A673 (cell line): ENCODE data around the gene TGM2. TPM values are rescaled to one million over a fixed set of nuclear protein-coding genes. Genes with fewer than 3 reads are reported as not detected.
"Not testable (repeated sequence)": the region's sequence is repeated elsewhere in the genome, so short reads cannot be mapped to it uniquely, and the experiment has no call there.

Source experiments
- BruUV-seq: library from RNA; stranded (reverse); fragments of 400-500 nt; replicated peaks from 2 replicates; lab custom pipeline; 2021; lab: Mats Ljungman, UMichigan
- CTCF ChIA-PET: fragments of 300-600 bp; sonication (Branson Sonifier 250); formaldehyde crosslinking; loops from one replicate; lab custom pipeline; 2022; ENCODE audit warnings: antibody characterized with exemption; lab: Charles Lee
- POLR2A ChIA-PET: fragments of 300-600 bp; sonication (Branson Sonifier 250); formaldehyde crosslinking; loops from one replicate; lab custom pipeline; 2022; ENCODE audit warnings: antibody characterized with exemption; ENCODE audit not compliant: low non-redundant PET; lab: Charles Lee
- DNase-seq: peaks from one replicate; pipeline ENCODE4 v3.0.0-alpha.2; 2015; ENCODE audit warnings: low spot score
- H3K27ac ChIP-seq: fragments of 200-600 bp; sonication (generic); 2 replicates; pipeline ENCODE4 v1.5.1; 2016; ENCODE audit warnings: mixed run types, low read depth, mild to moderate bottlenecking, mixed read lengths, antibody characterized with exemption, low read length; ENCODE audit not compliant: poor library complexity, severe bottlenecking
- H3K27me3 ChIP-seq: fragments of 200-600 bp; sonication (generic); replicated peaks from 2 replicates; pipeline ENCODE4 v1.6.1; 2017; ENCODE audit warnings: mixed run types, low read depth, mild to moderate bottlenecking, mixed read lengths, antibody characterized with exemption, low read length; ENCODE audit not compliant: insufficient read depth, poor library complexity
- H3K36me3 ChIP-seq: fragments of 200-600 bp; sonication (generic); 2 replicates; pipeline ENCODE4 v1.6.1; 2016; ENCODE audit warnings: mixed run types, mild to moderate bottlenecking, mixed read lengths, antibody characterized with exemption, low read length; ENCODE audit not compliant: insufficient read depth, poor library complexity, severe bottlenecking
- H3K4me1 ChIP-seq: fragments of 200-600 bp; sonication (generic); 2 replicates; pipeline ENCODE4 v1.6.1; 2017; ENCODE audit warnings: mixed run types, mild to moderate bottlenecking, mixed read lengths, antibody characterized with exemption, low read length; ENCODE audit not compliant: insufficient read depth, poor library complexity, severe bottlenecking
- H3K4me3 ChIP-seq: fragments of 200-600 bp; sonication (generic); 2 replicates; pipeline ENCODE4 v1.5.1; 2016; ENCODE audit warnings: low read depth, mixed run types, mild to moderate bottlenecking, mixed read lengths, low read length; ENCODE audit not compliant: poor library complexity, severe bottlenecking
- H3K9me3 ChIP-seq: fragments of 200-600 bp; sonication (generic); 2 replicates; pipeline ENCODE4 v1.6.1; 2016; ENCODE audit warnings: mixed run types, low read depth, mild to moderate bottlenecking, mixed read lengths, antibody characterized with exemption, low read length; ENCODE audit not compliant: poor library complexity, severe bottlenecking
- CTCF ChIP-seq: fragments of 300-800, 200-600 bp; sonication (generic); conservative IDR thresholded peaks from 2 replicates; pipeline ENCODE4 v1.5.1; 2017; ENCODE audit warnings: low read depth, mild to moderate bottlenecking, antibody characterized with exemption, low read length, moderate library complexity, mixed read lengths
- EZH2 ChIP-seq: fragments of 200-600 bp; sonication (generic); IDR thresholded peaks from 2 replicates; pipeline ENCODE4 v1.6.1; 2017; ENCODE audit warnings: borderline replicate concordance, low read depth, mild to moderate bottlenecking, mixed read lengths, antibody characterized with exemption, low read length; ENCODE audit not compliant: poor library complexity, severe bottlenecking
- intact Hi-C: fragments of 100-400 bp; cut with micrococcal nuclease; formaldehyde crosslinking; loops from one replicate; pipeline ENCODE4 v1.10.0; 2022; ENCODE audit not compliant: unreplicated experiment
- total RNA-seq: library from RNA; stranded (reverse); gene quantifications from 2 replicates; pipeline ENCODE4 v1.2.3, GENCODE V29; 2021

TGM2 gene
- total RNA-seq, 1 experiment from 2014 or later = 0.43 TPM

DNA sequence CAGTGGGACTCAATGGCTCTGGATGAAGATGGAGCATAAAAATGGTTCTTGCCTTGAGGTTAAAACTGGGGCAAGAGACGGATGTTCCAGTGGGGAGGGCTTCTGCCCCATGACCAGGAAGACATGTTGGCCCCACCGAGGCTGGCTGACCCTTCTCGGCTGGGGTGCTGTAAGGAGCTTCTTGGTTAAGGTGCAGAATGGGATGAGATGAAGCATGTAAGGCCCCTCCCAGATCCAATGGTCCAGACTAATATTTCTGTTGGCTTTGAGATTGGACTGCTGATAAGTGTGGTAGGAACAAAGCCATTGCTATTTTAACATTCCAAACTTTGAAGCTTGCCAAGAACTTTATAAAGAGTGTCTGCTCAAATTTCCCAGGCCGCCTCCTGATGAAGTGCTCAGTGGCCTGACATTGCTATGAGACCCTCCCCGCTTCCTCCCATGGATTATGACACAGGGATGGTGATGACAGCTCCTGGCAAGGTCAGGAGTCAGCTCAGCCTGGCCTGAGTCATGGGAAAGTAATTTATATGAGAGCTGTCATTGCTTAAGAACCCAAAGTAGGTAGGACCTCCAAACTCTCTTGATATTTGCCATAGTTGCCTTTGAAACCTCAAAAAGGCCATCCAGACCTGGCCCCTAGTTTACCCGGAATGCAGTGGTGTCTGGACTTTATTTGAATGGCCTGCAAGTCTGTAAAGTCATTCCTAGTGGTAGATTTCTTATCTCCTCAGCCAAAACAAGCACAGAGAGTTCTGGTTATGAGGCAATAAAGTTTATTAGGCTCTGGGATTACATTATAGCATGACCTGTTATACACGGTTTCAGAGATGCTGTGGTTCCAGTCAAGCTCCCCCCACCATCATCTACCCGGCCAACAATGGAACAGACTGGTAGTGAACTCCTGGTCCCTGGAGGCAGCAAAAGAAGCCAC, 55.2 kb downstream of the TGM2 start:
- ChIA-PET POLR2A (no interaction called here), CTCF (no interaction called here)
- no TSS peak for BruUV-seq
- H3K36me3 ChIP-seq = no peaks in the 10 kb centered on the region
- TF ChIP-seq CTCF (no peak), EZH2 (no peak)
- DNase-seq = no peak
- no peak overlapping the region for H3K27ac ChIP-seq
- no peak overlapping the region for H3K4me3 ChIP-seq
- intact Hi-C loops = no loop called here
- H3K27me3 ChIP-seq = no peaks in the 10 kb centered on the region
- no peaks in the 10 kb centered on the region for H3K4me1 ChIP-seq
- H3K9me3 ChIP-seq = no peaks in the 10 kb centered on the region

DNA sequence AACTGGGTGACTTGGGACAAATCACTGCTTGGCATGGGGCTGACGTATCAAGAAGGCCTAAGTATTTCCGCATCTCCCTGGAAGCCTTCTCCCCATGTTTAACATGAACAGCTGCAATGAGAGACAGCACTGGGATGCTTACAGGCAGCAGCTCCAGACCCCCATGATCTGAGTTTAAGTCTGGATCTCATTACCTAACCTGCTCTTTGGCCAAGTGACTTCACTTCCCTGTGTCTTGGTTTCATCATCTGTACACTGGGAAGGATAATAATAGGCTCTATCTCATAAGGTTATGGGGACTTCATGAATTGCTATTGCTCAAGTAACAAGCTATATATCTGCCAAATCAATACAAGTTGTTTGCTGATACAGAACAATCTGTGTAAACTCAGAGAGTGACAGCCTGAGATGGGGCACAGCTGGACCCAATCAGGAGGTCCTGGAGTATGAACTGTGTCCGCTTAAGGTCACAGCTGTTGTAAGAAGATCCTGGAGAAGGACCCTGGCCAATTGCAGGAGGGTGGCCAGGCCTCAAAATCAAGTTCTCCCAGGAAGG, 56.0 kb downstream of the TGM2 start:
- no peaks in the 10 kb centered on the region for H3K9me3 ChIP-seq
- no peaks in the 10 kb centered on the region for H3K4me1 ChIP-seq
- ChIA-PET POLR2A (no interaction called here), CTCF (no interaction called here)
- intact Hi-C loops = no loop called here
- DNase-seq = no peak
- no peak overlapping the region for H3K4me3 ChIP-seq
- no peaks in the 10 kb centered on the region for H3K27me3 ChIP-seq
- TF ChIP-seq CTCF = no peak
- TF ChIP-seq EZH2 = no peak
- H3K36me3 ChIP-seq = no peaks in the 10 kb centered on the region
- no TSS peak for BruUV-seq
- H3K27ac ChIP-seq = no peak overlapping the region

GRCh38 chr20:38108438-38108985, 56.6 kb downstream of the TGM2 start:
- no peak overlapping the region for H3K27ac ChIP-seq

GRCh38 chr20:38107916-38108315, 57.2 kb downstream of the TGM2 start:
- H3K27ac ChIP-seq, DNase-seq, H3K36me3 ChIP-seq, POLR2A ChIA-PET, H3K4me3 ChIP-seq, H3K9me3 ChIP-seq, intact Hi-C loops, H3K4me1 ChIP-seq, BruUV-seq, CTCF ChIA-PET, H3K27me3 ChIP-seq: not testable (repeated sequence)

More at GRCh38 chr20:38108438-38108985, 56.6 kb downstream of the TGM2 start:
- no peaks in the 10 kb centered on the region for H3K27me3 ChIP-seq
- H3K36me3 ChIP-seq = no peaks in the 10 kb centered on the region
- BruUV-seq = no TSS peak
- intact Hi-C loops = no loop called here
- no peak for TF ChIP-seq EZH2
- TF ChIP-seq CTCF = no peak
- DNase-seq = no peak
- CTCF ChIA-PET = no interaction called here
- POLR2A ChIA-PET = no interaction called here
- no peaks in the 10 kb centered on the region for H3K9me3 ChIP-seq
- H3K4me3 ChIP-seq = no peak overlapping the region
- no peaks in the 10 kb centered on the region for H3K4me1 ChIP-seq

DNA sequence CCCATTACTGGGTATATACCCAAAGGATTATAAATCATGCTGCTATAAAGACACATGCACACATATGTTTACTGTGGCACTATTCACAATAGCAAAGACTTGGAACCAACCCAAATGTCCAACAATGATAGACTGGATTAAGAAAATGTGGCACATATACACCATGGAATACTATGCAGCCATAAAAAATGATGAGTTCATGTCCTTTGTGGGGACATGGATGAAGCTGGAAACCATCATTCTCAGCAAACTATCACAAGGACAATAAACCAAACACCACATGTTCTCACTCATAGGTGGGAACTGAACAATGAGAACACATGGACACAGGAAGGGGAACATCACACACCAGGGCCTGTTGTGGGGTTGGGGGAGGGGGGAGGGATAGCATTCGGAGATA, 57.7 kb downstream of the TGM2 start:
- BruUV-seq, H3K9me3 ChIP-seq, H3K36me3 ChIP-seq, H3K27me3 ChIP-seq, DNase-seq, H3K4me1 ChIP-seq, H3K27ac ChIP-seq, H3K4me3 ChIP-seq, CTCF ChIA-PET, intact Hi-C loops, POLR2A ChIA-PET: not testable (repeated sequence)
